NCI-H1930 (cell line): ENCODE measurements around the gene ATP6V1B1.

Experiments used
- DNase-seq, 2 experiments: peaks; one replicate each; lab custom pipeline; 2025; lab: John Stamatoyannopoulos, UW

The ATP6V1B1 gene

DNA sequence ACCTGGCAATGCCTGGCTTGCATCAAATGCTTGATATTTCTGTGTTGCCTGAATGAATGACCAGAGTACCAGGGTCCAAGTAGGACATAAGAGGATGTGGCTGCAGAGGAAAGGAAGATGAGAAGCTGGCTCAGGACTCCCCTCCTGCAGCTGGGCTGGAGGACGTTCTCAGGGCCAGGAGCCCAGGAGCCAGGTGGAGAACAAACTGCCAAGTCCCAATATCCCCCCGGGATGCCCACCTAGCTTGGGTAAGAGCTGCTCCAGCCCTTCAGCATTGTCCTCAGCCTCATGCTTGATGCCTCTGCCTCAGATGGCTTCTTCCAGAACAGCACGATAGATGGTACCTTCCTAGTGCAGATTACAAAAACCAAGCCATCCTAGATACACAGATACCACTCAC is 8.6 kb upstream of the ATP6V1B1 start:
- no peak for DNase-seq

DNA sequence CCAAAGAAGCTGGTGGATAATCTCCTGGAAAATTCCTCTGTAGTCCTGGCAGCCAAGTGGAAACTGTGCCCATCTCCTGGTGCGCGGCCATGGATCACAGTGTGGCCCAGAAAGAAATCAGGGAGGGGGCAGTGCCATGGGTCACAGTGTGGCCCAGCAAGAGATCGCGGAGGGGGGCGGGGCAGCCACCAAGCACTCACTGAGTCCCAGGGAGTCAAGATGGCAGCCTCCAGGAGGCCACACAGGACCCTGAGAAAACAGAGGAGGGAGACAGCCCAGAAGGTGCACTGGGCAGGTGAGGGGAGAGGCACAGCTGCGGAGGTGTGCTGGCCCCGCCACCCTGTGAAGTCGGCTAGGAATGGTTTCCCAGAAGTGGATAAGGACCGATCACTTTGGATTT is 8.1 kb upstream of the ATP6V1B1 start:
- no peak for DNase-seq

DNA sequence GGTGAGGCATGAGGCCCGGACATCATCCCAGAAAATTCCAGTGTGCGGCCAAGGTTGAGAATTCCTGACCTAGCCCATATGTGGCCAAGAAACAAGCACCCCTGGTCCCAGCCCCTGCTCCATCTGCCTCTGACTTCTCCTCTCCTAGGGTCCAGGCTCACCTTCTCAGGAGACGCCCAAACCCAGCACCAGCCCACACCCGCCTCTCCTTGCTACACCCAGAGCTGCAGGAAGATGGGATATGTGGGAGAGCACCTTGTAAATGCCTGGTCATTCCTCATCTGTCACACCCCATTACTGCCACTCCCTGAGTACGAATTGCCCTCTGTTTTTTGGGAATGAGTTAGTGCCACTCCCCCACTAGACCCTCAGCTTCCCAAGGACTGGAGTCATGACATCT is 7.3 kb upstream of the ATP6V1B1 start:
- no peak for DNase-seq

- DNase-seq: no peak
Observed at GRCh38 chr2:70930371-70931329, 5.0 kb upstream of the ATP6V1B1 start.

DNA sequence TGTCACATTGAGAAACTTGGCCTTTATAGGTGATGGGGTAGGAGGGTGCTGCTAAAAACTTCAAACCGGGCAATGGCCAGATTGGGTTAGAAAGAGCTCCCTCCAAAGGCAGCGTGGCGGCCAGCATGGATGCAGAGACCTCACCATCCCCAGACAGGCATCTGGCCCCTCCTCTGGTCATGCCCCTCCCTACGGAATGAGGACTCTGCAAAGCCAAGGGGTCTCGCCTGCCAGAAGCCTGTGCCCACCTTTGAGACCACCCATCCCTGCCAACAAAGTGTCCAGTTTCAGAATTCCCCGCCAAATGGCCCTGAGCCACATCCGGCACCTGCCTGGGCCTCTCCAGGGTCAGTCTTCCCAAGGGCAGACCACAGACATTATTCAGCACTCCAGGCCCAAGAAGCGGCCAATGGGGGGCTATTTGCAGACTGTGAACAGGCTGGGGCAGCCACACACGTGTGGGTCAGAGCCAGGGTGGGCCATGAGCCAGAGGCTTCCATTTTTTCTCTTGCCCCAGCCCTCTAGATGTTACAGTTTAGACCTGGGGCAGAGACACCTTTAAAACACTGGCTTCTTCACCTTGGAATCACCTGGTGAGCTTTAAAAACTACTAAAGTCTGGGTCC is 4.2 kb upstream of the ATP6V1B1 start:
- DNase-seq: no peak

- no peak for DNase-seq
Observed at GRCh38 chr2:70932631-70933230, 3.0 kb upstream of the ATP6V1B1 start.

DNA sequence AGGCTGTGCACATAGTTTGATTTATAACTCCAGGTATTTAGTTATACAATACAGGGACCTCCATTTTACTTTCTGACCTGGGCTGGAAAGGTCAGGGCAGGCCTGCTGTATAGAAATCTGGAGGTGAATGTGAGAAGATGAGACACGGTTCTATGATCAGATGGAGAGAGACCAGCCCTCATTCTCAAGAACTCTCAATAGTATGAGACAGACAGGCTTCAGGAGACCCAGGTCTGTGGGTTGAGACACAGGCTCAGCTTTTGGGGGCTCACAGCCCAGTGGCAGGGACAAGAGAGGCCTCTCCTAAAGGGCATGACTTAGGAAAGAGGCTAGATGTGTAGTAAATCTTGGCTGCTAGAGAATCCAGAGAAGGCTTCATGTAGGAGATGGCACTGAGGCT is 719 bp upstream of the ATP6V1B1 start:
- DNase-seq: no peak

GRCh38 chr2:70936165-70936978 is 672 bp downstream of the ATP6V1B1 start:
- DNase-seq: no peak

DNA sequence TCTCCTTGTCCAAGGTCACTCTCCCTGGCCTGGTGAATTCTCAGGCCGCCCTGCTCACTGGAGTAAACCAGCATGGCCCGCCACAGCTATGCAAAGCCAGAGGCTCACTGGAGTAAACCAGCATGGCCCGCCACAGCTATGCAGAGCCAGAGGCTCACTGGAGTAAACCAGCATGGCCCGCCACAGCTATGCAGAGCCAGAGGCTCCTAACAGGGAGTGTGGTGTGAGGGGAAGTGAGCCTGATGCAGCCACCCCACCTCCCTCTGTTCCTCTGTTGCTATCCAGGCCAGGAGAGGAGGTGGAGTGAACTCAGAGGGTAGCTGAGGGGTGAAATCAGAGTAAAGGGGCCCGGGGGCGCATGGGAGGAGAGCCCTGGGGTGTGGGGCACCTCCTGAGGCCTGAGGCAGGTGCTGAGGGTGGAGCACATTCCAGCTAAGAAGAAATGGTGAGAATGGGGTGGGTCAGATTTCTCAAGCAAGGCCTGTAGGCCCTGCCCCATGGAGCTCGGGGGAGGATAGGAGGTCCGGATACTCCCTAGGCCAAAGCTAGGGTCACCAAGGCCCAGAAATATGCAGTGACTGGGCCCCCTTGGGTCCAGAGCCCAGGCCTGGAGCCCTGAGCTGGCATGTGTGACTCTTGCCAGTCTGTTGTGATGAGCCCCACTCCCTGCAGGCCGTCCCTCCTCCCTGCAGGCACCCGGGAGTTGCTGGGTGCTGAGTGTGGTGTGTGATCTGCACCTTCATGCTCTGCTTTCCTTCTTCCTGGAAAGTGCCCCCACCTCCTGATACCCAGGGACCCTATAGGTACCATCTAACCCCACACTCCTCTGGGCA is 1.5 kb downstream of the ATP6V1B1 start:
- no peak for DNase-seq

GRCh38 chr2:70937866-70938585 is 2.3 kb downstream of the ATP6V1B1 start:
- DNase-seq: no peak

DNA sequence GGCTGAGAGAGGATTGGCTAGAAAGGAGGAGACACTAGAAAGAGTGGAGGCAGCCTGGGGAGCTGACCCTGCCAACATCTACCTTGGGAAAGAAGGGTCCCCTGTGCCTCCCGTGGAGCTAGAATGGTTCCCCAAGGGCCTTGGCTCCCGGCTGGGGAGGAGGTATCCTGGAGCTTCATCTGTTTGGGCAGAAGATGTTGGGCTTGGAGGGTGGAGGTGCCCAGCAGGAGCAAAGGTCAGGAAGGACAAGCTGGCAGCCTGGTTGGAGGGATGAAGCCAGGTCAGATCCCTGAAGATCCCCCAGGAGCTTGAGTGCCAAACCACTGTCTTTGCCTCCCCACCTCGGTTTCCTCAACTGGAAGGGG is 2.9 kb downstream of the ATP6V1B1 start:
- no peak for DNase-seq

DNA sequence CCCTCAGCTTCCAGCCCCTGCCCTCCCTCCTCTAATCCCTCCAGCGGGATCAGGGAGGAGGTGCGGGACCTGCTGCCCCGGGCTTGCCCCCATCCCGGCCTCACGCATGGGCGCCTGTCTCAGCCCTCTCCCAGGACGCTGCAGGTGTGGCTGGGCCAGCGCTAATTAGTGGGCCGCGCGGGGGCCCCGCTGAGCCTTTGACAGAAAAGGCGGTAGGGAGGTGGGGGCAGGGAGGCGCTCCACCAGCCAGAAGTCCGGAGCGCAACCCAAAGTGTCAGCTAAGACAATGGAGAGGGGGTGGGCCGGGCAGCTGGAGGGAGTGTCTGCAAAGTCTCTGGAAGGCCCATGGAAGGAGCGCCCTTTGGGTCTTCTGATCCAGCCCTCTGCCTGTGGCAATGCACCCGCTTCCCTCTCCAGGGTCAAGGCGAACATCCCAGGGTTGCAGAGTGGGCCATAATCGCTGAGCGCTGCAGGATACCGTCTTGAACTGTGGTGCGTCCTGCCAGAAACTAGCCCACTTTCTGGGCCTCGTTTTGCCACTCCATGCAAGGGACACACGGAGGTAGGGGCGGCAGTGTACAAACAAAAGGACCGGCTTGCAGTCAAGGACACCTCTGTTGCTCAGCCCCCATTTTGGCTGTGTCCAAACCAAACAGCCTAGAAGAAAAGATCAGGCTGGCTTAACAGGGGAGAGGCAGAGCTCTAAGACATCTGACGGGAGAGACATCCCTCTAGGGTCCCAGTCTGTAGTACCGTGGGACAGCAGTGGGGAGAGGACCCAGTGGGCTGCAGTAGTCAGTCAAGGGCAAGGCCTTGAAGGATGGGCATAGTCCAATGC is 3.5 kb downstream of the ATP6V1B1 start:
- DNase-seq: no peak

DNA sequence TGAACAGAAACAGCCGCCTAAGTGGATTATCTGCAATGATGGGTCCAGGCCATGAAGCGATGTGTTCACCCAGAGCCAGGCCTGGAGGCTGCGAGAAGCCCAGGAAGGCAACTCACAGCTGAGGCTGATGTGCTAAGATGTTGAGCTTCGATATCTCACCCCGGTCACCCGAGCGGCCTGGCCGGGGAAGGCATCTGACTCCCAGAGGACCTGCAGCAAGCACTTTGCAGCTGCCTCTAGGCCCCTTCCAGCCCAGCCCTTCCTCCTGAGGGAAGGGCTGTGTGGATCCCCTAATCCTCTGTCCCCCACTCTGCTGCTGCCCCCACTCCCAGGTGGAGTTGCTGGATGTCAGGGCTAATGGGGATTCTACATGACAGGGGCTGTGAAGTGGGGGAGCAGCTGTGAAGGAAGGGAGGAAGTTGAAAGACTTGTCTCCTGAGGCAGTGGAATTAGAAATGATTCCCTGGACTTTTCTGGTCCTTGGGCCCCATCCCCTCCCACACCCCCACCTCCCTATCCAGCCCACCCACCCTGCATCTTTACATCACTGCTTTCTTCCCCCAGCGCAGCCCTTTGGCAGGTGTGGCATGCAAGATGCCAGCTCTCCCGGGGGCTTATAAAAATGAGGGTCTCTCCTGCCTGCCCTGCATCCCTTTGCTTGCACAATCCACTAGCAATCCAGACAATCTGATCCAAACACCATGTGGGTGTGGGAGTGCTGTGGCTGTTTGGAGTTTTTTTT is 4.3 kb downstream of the ATP6V1B1 start:
- DNase-seq: no peak

DNA sequence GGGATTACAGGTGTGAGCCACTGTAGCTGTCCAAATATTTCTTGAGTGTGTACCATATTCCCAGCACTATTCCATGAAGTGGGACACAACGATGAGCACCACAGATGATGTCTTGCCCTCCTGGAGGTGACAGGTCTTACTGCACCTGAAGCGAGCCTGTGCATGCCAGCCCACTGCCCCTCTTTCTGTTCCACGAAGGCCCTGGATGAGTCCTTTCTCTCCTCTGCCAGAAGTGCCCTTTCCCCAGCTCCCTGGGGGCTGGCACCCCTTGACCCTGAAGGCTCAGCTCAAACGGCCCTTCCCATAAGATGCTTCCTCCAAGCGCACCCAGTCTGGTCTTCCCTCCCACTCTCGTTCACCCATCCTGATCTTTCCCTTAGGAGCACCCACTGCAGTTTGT is 5.5 kb downstream of the ATP6V1B1 start:
- no peak for DNase-seq

GRCh38 chr2:70941701-70942100 is 6.0 kb downstream of the ATP6V1B1 start:
- no peak for DNase-seq

GRCh38 chr2:70942396-70943204 is 6.9 kb downstream of the ATP6V1B1 start:
- no peak for DNase-seq

GRCh38 chr2:70943205-70943871 is 7.6 kb downstream of the ATP6V1B1 start:
- no peak for DNase-seq
